ENCODE results near the gene NLGN3. TPM values are rescaled to one million over a fixed set of nuclear protein-coding genes. Genes with fewer than 3 reads are reported as not detected.
A peak's percentile ranks its signal among the peaks of the same experiment; 100 is the strongest.

NLGN3 gene
- polyA plus RNA-seq (2011; rRNA removed) (1.00 and 1.7 TPM in 2 replicates), polyA plus RNA-seq (2017; fragmentation: RNase III; extraction: RNeasy Plus Mini Kit Qiagen cat#74134 plus additional on column Dnase treatment) (0.60 to 0.84 TPM (median 0.82 TPM) in 3 replicates), polyA minus RNA-seq (2011; rRNA and poly(A)+ RNA removed) (0.54 and 0.62 TPM in 2 replicates)
- 0.65 and 0.89 TPM in 2 replicates for polyA plus RNA-seq (2012; cell fraction: cytosol; rRNA removed)
- 4.8 and 5.5 TPM in 2 replicates for polyA plus RNA-seq (2012; cell fraction: nucleus; rRNA removed)

DNA sequence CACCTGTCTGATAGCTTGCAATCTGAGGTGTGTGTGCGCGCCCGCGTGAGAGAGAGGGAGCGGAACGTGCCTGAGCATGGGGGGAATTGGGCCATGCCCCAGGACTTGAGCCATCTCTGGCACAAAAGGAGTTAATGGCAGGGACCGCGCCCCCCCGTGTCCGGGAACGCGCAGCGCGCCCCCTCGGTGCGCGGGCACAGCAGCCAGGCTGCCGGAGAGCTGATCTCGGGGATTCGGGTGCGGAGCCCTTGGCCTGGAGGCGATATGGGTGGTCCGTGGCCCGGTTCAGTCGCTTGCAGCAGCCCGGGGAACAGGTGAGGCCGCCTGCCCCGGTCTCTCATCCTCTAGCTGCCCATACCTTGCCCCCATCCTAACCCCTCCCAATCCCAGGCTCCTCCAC, at the start of gene NLGN3:
TSS of gene NLGN3 (plus strand) at position 191 of the 400 bp plus-strand sequence. CDS start 2,909 bp downstream, outside the sequence.
- WGBS (ENCODE audit: missing lambda C conversion rate) = 72% methylated on average over 26 of the region's 28 CpGs
- CTCF ChIA-PET = interaction anchor here (1.0 to 1.2 kb wide), 2 partner anchors 15 to 18 kb away, joined by 3 to 4 read pairs; no protein-coding TSS in a partner anchor
- ATAC-seq = no peak

DNA sequence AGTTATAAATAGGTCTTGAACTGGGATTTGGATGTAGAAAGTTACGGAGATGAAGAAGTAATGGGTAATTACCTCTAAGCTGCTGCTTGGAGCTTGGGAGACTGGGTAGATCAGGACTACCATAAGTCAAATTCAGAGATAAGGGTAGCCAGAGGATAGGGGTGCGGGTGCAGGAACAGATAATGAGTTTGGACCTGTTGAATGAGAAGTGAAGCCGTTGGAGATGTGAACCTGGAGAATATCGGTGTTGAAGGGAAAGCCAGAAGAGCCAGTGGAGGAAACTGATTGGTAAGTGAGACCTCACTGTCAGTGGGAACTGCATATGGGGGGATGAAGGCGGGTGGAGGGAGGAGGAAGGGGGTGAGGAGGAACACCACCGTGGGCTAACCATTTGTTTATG, 49.6 kb upstream of the NLGN3 start:
- 40% methylated on average over 6 of the region's 6 CpGs for WGBS (ENCODE audit: missing lambda C conversion rate)
- CTCF ChIA-PET = no interaction called here
- DNase-seq (ENCODE audit: low read depth in 1 of 2, low spot score in 1 of 2) (no peak), FAIRE-seq (peak; percentile 32), ATAC-seq (peak in 1 of 2 experiments; percentile 7; a peak in 2 of 6 replicates)
- peak overlapping the region; percentile 91 for H3K4me2 ChIP-seq
- peak overlapping the region; percentile 58 for H3K4me3 ChIP-seq
- H3K27ac ChIP-seq = peak overlapping the region; percentile 78 to 86
- no peak for TF ChIP-seq ZNF302 (CRISPR knock-in tag; IDR thresholded peaks at IDR 0.05)
- TF ChIP-seq POLR2A (IDR thresholded peaks at IDR 0.05; ENCODE audit: low read length) = no peak
- TF ChIP-seq FOSB (CRISPR knock-in tag; IDR thresholded peaks at IDR 0.05) = no peak
- no peak for TF ChIP-seq SMC3 (IDR thresholded peaks at IDR 0.05)
- TF ChIP-seq, protein P1, sequence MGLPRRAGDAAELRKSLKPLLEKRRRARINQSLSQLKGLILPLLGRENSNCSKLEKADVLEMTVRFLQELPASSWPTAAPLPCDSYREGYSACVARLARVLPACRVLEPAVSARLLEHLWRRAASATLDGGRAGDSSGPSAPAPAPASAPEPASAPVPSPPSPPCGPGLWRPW (IDR thresholded peaks at IDR 0.05) = no peak
- TF ChIP-seq KDM5A (IDR thresholded peaks at IDR 0.05) = no peak
- no peak for TF ChIP-seq TP53 (CRISPR knock-in tag; IDR thresholded peaks at IDR 0.05)
- TF ChIP-seq POLR2AphosphoS2 (conservative IDR thresholded peaks at IDR 0.05; ENCODE audit: low read length) = no peak
- TF ChIP-seq BHLHE40 (IDR thresholded peaks at IDR 0.05; ENCODE audit: low read depth, low read length) = no peak
- TF ChIP-seq NFE2L2 (conservative IDR thresholded peaks at IDR 0.05; ENCODE audit: low read length) = no peak
- TF ChIP-seq GATA3 (IDR thresholded peaks at IDR 0.05; ENCODE audit: borderline replicate concordance) = no peak
- no peak for TF ChIP-seq KDM1A (IDR thresholded peaks at IDR 0.05; ENCODE audit: low read depth)
- TF ChIP-seq, protein P2, sequence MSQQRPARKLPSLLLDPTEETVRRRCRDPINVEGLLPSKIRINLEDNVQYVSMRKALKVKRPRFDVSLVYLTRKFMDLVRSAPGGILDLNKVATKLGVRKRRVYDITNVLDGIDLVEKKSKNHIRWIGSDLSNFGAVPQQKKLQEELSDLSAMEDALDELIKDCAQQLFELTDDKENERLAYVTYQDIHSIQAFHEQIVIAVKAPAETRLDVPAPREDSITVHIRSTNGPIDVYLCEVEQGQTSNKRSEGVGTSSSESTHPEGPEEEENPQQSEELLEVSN (IDR thresholded peaks at IDR 0.05; ENCODE audit: borderline replicate concordance, low read depth) = no peak; the same call in 1 of the 2 replicates
- no peak for TF ChIP-seq MAFK (IDR thresholded peaks at IDR 0.05; ENCODE audit: partially characterized antibody)
- TF ChIP-seq, protein P3, sequence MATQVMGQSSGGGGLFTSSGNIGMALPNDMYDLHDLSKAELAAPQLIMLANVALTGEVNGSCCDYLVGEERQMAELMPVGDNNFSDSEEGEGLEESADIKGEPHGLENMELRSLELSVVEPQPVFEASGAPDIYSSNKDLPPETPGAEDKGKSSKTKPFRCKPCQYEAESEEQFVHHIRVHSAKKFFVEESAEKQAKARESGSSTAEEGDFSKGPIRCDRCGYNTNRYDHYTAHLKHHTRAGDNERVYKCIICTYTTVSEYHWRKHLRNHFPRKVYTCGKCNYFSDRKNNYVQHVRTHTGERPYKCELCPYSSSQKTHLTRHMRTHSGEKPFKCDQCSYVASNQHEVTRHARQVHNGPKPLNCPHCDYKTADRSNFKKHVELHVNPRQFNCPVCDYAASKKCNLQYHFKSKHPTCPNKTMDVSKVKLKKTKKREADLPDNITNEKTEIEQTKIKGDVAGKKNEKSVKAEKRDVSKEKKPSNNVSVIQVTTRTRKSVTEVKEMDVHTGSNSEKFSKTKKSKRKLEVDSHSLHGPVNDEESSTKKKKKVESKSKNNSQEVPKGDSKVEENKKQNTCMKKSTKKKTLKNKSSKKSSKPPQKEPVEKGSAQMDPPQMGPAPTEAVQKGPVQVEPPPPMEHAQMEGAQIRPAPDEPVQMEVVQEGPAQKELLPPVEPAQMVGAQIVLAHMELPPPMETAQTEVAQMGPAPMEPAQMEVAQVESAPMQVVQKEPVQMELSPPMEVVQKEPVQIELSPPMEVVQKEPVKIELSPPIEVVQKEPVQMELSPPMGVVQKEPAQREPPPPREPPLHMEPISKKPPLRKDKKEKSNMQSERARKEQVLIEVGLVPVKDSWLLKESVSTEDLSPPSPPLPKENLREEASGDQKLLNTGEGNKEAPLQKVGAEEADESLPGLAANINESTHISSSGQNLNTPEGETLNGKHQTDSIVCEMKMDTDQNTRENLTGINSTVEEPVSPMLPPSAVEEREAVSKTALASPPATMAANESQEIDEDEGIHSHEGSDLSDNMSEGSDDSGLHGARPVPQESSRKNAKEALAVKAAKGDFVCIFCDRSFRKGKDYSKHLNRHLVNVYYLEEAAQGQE (IDR thresholded peaks at IDR 0.05) = no peak
- no peak for TF ChIP-seq EHF (CRISPR knock-in tag; IDR thresholded peaks at IDR 0.05)
- no peak for TF ChIP-seq ZC3H11A (IDR thresholded peaks at IDR 0.05)
- no peaks in the 10 kb centered on the region for H3K9me3 ChIP-seq
- peaks cover 6% of the 10 kb centered on the region; the same call in 2 of the 3 replicates for H3K4me1 ChIP-seq
- POLR2A ChIA-PET = no interaction called here

More for the DNA sequence above, at the start of gene NLGN3:
- TF ChIP-seq, protein P2 (IDR thresholded peaks at IDR 0.05; ENCODE audit: borderline replicate concordance, low read depth) = no peak
- no peak for FAIRE-seq
- Histone ChIP-seq H3K4me1 (peaks cover 11% of the 10 kb centered on the region), H3K9me3 (no peaks in the 10 kb centered on the region), H3K27ac (peak within 1 kb of the TSS in 1 of 2 experiments; percentile 76; a peak in 3 of 6 replicates), H3K4me2 (peak within 1 kb of the TSS; percentile 64), H3K4me3 (no peak within 1 kb of the TSS)
- no peak for DNase-seq (ENCODE audit: low read depth in 1 of 2, low spot score in 1 of 2)
- POLR2A ChIA-PET = no interaction called here

DNA sequence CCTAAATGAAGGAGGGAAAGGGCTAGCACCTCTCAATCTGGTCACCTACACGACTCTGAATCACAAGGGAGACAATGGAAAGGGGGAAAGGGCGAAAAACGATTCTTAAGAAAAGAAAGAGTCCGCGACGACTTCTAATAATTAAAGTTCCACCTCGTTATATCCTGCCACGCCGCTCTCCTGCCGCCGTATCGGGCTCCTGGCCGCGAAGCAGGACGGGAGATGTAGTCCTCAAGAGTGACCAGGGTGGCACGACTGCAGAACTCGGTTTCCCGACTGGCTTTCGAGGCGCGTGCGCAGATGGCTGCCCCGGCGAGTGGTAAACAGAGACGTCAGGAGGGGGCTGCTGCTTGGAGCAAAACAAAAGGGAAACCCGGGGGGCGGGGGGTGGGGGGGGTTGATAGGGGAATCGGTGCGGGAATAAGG, 49.1 kb upstream of the NLGN3 start, which contains the start of gene FOXO4:
TSS of gene FOXO4 (plus strand) at position 297 of the 426 bp plus-strand sequence. CDS start 678 bp downstream, outside the sequence.
- ATAC-seq = peak; percentile 96 to 97
- peak; percentile 97 for FAIRE-seq
- Histone ChIP-seq H3K4me2 (peak within 1 kb of the TSS; percentile 91), H3K27ac (peak within 1 kb of the TSS; percentile 78 to 86), H3K9me3 (no peaks in the 10 kb centered on the region), H3K4me1 (peaks cover 6% of the 10 kb centered on the region; the same call in 2 of the 3 replicates), H3K4me3 (peak within 1 kb of the TSS; percentile 58)
- POLR2A ChIA-PET = no interaction called here
- 0% methylated on average over 15 of the region's 29 CpGs for WGBS (ENCODE audit: missing lambda C conversion rate)
- CTCF ChIA-PET = interaction anchor here (1.1 kb wide), 1 partner anchor 84 kb away, joined by 3 read pairs; no protein-coding TSS in a partner anchor
- DNase-seq (ENCODE audit: low read depth in 1 of 2, low spot score in 1 of 2) = peak; percentile 87 to 94
- TF ChIP-seq, protein P4, sequence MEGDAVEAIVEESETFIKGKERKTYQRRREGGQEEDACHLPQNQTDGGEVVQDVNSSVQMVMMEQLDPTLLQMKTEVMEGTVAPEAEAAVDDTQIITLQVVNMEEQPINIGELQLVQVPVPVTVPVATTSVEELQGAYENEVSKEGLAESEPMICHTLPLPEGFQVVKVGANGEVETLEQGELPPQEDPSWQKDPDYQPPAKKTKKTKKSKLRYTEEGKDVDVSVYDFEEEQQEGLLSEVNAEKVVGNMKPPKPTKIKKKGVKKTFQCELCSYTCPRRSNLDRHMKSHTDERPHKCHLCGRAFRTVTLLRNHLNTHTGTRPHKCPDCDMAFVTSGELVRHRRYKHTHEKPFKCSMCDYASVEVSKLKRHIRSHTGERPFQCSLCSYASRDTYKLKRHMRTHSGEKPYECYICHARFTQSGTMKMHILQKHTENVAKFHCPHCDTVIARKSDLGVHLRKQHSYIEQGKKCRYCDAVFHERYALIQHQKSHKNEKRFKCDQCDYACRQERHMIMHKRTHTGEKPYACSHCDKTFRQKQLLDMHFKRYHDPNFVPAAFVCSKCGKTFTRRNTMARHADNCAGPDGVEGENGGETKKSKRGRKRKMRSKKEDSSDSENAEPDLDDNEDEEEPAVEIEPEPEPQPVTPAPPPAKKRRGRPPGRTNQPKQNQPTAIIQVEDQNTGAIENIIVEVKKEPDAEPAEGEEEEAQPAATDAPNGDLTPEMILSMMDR (IDR thresholded peaks at IDR 0.05) = no peak
- TF ChIP-seq NFE2L2 (conservative IDR thresholded peaks at IDR 0.05; ENCODE audit: low read length) = no peak
- TF ChIP-seq POLR2A (IDR thresholded peaks at IDR 0.05; ENCODE audit: low read length) = peak; percentile 67
- TF ChIP-seq KDM1A (IDR thresholded peaks at IDR 0.05; ENCODE audit: low read depth) = no peak
- TF ChIP-seq, protein P2 (IDR thresholded peaks at IDR 0.05; ENCODE audit: borderline replicate concordance, low read depth) = peak; percentile 63
- peak; percentile 53; the same call in 1 of the 2 replicates for TF ChIP-seq PHF8 (IDR thresholded peaks at IDR 0.05; ENCODE audit: borderline replicate concordance, low read depth)
- no peak for TF ChIP-seq JUN (IDR thresholded peaks at IDR 0.05)
- TF ChIP-seq MAFK (IDR thresholded peaks at IDR 0.05; ENCODE audit: partially characterized antibody) = no peak
- no peak for TF ChIP-seq HOXB13 (CRISPR knock-in tag; IDR thresholded peaks at IDR 0.05; ENCODE audit: low read depth)
- TF ChIP-seq TP53 (CRISPR knock-in tag; IDR thresholded peaks at IDR 0.05) = no peak
- no peak for TF ChIP-seq CHD2 (IDR thresholded peaks at IDR 0.05; ENCODE audit: low read length, partially characterized antibody)
- TF ChIP-seq, protein P5, sequence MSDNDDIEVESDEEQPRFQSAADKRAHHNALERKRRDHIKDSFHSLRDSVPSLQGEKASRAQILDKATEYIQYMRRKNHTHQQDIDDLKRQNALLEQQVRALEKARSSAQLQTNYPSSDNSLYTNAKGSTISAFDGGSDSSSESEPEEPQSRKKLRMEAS (IDR thresholded peaks at IDR 0.05) = peak; percentile 74
